MCF 10A (cell line): ENCODE measurements around the gene TBC1D17. TPM values are rescaled to one million over a fixed set of nuclear protein-coding genes. Genes with fewer than 3 reads are reported as not detected.

ENCODE experiments used
- BruUV-seq: library from RNA; stranded (reverse); fragments of 400-500 nt; replicated peaks from 2 replicates; lab custom pipeline; 2021; lab: Mats Ljungman, UMichigan
- CTCF ChIA-PET: fragments of 300-600 bp; sonication (Branson Sonifier 250); formaldehyde crosslinking; extraction: SDS; loops from one replicate; lab custom pipeline; 2021; ENCODE audit warnings: antibody characterized with exemption, inconsistent platforms; lab: Yijun Ruan, JAX
- POLR2A ChIA-PET: fragments of 300-600, 350-650 bp; sonication (Branson Sonifier 250); formaldehyde crosslinking; extraction: SDS; loops from one replicate; lab custom pipeline; 2020; ENCODE audit warnings: antibody characterized with exemption, inconsistent platforms; lab: Yijun Ruan, JAX
- DNase-seq: peaks from one replicate; pipeline ENCODE4 v3.0.0-alpha.2; 2018; ENCODE audit not compliant: unreplicated experiment
- H3K27ac Mint-ChIP-seq: one replicate; pipeline ENCODE4 v1.8.0; 2022; ENCODE audit warnings: mild to moderate bottlenecking, low read depth, mixed read lengths; ENCODE audit not compliant: unreplicated experiment
- H3K27me3 Mint-ChIP-seq: one replicate; pipeline ENCODE4 v1.8.0; 2022; ENCODE audit warnings: mixed read lengths; ENCODE audit not compliant: insufficient read depth, unreplicated experiment
- H3K36me3 Mint-ChIP-seq: one replicate; pipeline ENCODE4 v1.8.0; 2022; ENCODE audit warnings: mild to moderate bottlenecking, moderate library complexity, mixed read lengths; ENCODE audit not compliant: insufficient read depth, unreplicated experiment
- H3K4me1 Mint-ChIP-seq: one replicate; pipeline ENCODE4 v1.8.0; 2022; ENCODE audit warnings: mixed read lengths; ENCODE audit not compliant: insufficient read depth, unreplicated experiment
- H3K4me3 Mint-ChIP-seq: one replicate; pipeline ENCODE4 v1.8.0; 2022; ENCODE audit warnings: mild to moderate bottlenecking, moderate library complexity, mixed read lengths; ENCODE audit not compliant: unreplicated experiment
- H3K9me3 Mint-ChIP-seq: one replicate; pipeline ENCODE4 v1.8.0; 2022; ENCODE audit warnings: mixed read lengths; ENCODE audit not compliant: unreplicated experiment
- CTCF ChIP-seq: fragments of 200-600 bp; IDR thresholded peaks from one replicate; pipeline ENCODE4 v1.8.0; 2022; ENCODE audit warnings: antibody characterized with exemption, mild to moderate bottlenecking; ENCODE audit not compliant: unreplicated experiment
- intact Hi-C: fragments of 100-400 bp; cut with micrococcal nuclease; formaldehyde crosslinking; loops from 2 replicates; pipeline ENCODE4 v1.14.1; 2022
- total RNA-seq: library from RNA; stranded (reverse); gene quantifications from 2 replicates; pipeline ENCODE4 v1.2.3, GENCODE V29; 2022

TBC1D17 gene
- total RNA-seq, 1 experiment from 2014 or later: 25.5 TPM

GRCh38 chr19:49830766-49831165, 46.7 kb upstream of the TBC1D17 start:
- intact Hi-C loops: no loop called here
- BruUV-seq: no TSS peak
- TF ChIP-seq CTCF: no peak
- ChIA-PET POLR2A (no interaction called here), CTCF (interaction anchor here (1.1 kb wide), 1 partner anchor 12 kb away, joined by 3 read pairs; no protein-coding TSS in a partner anchor)
- DNase-seq: no peak
- Mint-ChIP-seq H3K36me3 (peaks cover 57% of the 10 kb centered on the region), H3K27ac (no peak overlapping the region), H3K4me1 (no peaks in the 10 kb centered on the region), H3K4me3 (no peak overlapping the region), H3K27me3 (no peaks in the 10 kb centered on the region), H3K9me3 (no peaks in the 10 kb centered on the region)

GRCh38 chr19:49831592-49831991, 45.9 kb upstream of the TBC1D17 start:
- ChIA-PET POLR2A (no interaction called here), CTCF (no interaction called here)
- no peaks in the 10 kb centered on the region for H3K9me3 Mint-ChIP-seq
- no peak overlapping the region for H3K4me3 Mint-ChIP-seq
- peaks cover 59% of the 10 kb centered on the region for H3K36me3 Mint-ChIP-seq
- DNase-seq: no peak
- H3K4me1 Mint-ChIP-seq: no peaks in the 10 kb centered on the region
- intact Hi-C loops: no loop called here
- H3K27ac Mint-ChIP-seq: no peak overlapping the region
- no peaks in the 10 kb centered on the region for H3K27me3 Mint-ChIP-seq
- no peak for TF ChIP-seq CTCF
- BruUV-seq: no TSS peak

- Mint-ChIP-seq H3K4me3 (no peak overlapping the region), H3K9me3 (no peaks in the 10 kb centered on the region), H3K4me1 (no peaks in the 10 kb centered on the region), H3K27me3 (no peaks in the 10 kb centered on the region), H3K27ac (no peak overlapping the region), H3K36me3 (peaks cover 56% of the 10 kb centered on the region)
- intact Hi-C loops: no loop called here
- no peak for DNase-seq
- ChIA-PET CTCF (interaction anchor here (1.2 kb wide), 1 partner anchor 8 kb away, joined by 3 read pairs; no protein-coding TSS in a partner anchor), POLR2A (no interaction called here)
- BruUV-seq: no TSS peak
- TF ChIP-seq CTCF: no peak
These were observed 44.9 kb upstream of the TBC1D17 start for GRCh38 chr19:49832556-49832955.

GRCh38 chr19:49833599-49833998, 43.9 kb upstream of the TBC1D17 start:
- intact Hi-C loops: no loop called here
- no peaks in the 10 kb centered on the region for H3K27me3 Mint-ChIP-seq
- CTCF ChIA-PET: interaction anchor here (1.2 kb wide), 1 partner anchor 9 kb away, joined by 3 read pairs; no protein-coding TSS in a partner anchor
- peaks cover 63% of the 10 kb centered on the region for H3K36me3 Mint-ChIP-seq
- no TSS peak for BruUV-seq
- H3K4me3 Mint-ChIP-seq: no peak overlapping the region
- no peaks in the 10 kb centered on the region for H3K4me1 Mint-ChIP-seq
- TF ChIP-seq CTCF: no peak
- H3K9me3 Mint-ChIP-seq: no peaks in the 10 kb centered on the region
- no peak overlapping the region for H3K27ac Mint-ChIP-seq
- POLR2A ChIA-PET: interaction anchor here (1.0 kb wide), 1 partner anchor 17 kb away, joined by 3 read pairs; no protein-coding TSS in a partner anchor
- no peak for DNase-seq
